HG03558 (cell line): ENCODE data around the gene ETS2.

Experiments
- ATAC-seq: cut with Tn5 transposase; IDR thresholded peaks from one replicate; pipeline ENCODE4 v1.9.1; 2021; ENCODE audit warnings: moderate number of reproducible peaks; ENCODE audit not compliant: unreplicated experiment; ENCODE audit errors: extremely low read depth

The ETS2 gene

DNA sequence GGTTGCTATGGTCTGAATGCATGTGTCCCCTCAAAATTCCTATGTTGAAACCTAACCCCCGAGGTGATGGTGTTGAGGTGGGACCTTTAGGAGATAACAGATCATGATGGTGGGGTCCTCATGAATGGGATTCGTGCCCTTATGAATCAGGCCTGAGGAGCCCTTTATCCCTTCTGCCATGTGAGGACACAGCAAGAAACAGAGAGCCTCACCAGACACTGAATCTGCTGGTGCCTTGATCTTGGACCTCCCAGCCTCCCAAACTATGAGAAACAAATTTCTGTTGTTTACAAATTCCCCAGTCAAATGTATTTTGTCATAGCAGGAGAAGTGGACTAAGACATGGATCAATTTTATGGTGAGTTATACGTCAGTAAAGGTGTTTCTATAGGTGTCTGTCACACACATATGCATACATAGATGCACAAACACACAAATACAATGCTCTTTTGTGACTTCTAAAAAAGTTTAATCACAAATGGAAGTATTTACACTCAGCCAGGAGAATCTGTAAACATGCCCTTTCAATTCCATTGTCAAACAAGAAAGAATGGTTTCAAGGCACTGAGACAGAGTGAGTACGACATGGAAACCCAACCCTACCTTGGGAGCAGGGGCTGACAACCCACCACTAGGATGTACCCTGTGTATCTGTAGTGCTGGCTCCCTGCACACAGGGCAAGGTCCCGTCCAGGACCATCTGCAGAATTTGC, 5.5 kb upstream of the ETS2 start:
- no peak for ATAC-seq

GRCh38 chr21:38800924-38801744, 4.6 kb upstream of the ETS2 start:
- no peak for ATAC-seq

GRCh38 chr21:38802050-38803026, 3.4 kb upstream of the ETS2 start:
- ATAC-seq, result no peak

DNA sequence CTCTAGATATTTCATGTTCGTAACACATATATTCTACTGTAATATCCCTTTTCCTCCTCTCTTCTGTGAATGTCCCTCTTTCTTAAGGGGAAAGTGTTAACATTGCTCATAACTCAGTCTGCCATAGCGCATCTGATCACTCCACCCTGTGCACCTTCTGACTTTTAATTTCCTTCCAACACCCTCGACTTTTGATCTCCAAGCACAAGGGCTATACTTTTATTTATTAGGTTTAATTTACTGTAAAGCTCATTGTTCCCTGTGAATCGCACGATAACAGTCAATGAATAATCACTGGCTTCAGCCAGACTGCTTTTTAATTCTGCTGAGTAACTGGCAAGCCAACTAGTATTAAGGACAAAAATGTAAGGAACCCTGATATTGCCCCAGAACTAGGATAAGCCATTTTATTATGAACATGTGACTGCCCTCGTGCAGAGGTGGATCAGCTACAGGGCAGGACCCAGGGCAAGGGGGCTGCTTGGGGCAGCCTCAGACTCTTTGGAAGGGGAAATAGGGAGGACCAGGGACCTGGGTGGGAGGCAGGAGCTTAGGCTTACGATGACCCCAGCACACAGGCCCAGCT, 2.6 kb upstream of the ETS2 start:
- ATAC-seq, result no peak

GRCh38 chr21:38804030-38804788, 1.5 kb upstream of the ETS2 start:
- no peak for ATAC-seq

GRCh38 chr21:38804789-38805327, 871 bp upstream of the ETS2 start:
- no peak for ATAC-seq

GRCh38 chr21:38806153-38806941, 618 bp downstream of the ETS2 start:
- ATAC-seq, result no peak

DNA sequence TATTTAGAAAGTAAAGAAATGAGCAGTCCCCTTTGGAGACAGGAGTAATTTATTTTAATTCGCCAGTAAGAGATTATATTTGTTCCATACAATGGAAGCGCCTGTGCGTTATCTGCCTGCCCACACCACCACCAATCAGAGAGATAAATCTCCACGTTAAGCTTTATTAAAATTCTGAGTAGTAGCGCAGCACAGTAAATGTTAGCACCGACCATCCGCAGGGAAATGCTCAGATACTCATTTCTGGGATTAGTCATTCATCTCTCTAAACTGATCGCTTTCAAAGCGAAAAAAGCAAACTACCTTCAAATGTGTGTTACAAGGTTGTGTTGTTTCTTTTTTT, 1.2 kb downstream of the ETS2 start:
- ATAC-seq, result no peak

DNA sequence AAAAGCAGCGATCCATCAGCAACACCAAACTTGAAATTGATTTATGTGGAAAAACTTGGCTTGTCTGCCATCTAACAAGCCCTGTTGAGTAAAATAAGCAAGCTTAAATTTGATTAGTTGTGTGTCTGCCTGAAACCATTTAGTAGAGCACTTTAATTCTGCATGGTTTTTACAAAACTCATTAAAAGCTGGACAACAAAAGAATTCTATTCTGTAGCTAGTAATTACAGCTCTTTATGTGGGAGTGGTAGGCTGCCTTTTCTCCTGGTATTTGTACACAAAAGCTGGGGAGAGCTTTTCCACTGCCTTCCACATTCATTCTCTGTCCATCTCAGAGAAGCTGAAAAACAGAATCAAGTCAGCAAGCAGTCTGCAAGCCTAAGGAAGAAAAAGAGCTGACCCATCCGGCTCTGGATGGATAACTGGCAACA, 1.7 kb downstream of the ETS2 start:
- no peak for ATAC-seq

GRCh38 chr21:38807986-38808385, 2.3 kb downstream of the ETS2 start:
- ATAC-seq, result no peak

DNA sequence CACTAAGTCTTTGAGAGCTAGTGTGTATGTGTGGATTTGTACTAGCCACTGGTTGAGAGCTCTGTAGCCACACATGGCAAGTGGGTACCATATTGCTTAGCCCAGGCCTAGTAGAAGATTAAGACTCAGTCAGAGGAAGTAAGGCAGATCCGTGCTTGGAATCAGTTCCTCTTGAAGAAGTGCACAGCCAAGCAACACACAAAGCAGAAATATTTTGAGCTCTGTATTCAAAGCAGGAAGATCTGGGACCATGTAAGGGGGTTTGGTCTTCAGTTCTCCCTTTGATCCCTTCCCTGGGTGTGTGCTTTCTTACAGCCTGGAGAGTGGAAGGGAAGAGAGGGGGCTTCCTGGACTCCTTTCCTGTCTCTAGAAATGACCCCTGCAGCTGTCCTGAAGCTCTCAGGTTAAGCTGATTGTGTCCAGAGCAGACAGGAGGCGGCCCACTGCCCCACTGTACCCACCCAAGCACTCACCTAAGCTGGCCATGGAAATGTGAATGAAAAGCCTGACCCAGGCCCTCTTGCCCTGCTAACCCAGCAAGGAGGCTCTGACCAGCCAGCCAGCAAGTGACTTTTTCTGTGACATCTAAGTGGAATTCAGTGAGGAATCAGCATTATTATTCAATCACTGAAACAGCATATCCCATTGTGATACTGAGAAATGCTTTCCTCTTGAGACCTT, 3.6 kb downstream of the ETS2 start:
- no peak for ATAC-seq

- ATAC-seq, result no peak
Measured at GRCh38 chr21:38810034-38810825, 4.5 kb downstream of the ETS2 start.

DNA sequence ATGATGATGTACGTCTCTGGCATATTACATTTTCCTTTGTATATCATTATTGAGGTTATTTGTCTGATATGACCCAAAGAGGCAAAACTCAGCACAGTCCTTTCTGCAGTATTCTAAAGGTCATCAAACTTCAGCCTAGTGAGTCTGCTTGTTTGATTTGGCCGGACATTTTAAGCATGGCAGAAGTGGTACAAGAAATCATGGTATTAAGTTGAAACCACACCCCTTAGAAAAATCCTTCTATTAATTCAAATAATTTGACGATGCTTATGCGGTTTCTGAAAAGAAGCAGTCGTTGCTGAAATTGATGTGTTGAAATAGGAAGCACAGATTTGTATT, 5.1 kb downstream of the ETS2 start:
- no peak for ATAC-seq

GRCh38 chr21:38811257-38811656, 5.5 kb downstream of the ETS2 start:
- ATAC-seq, result no peak

DNA sequence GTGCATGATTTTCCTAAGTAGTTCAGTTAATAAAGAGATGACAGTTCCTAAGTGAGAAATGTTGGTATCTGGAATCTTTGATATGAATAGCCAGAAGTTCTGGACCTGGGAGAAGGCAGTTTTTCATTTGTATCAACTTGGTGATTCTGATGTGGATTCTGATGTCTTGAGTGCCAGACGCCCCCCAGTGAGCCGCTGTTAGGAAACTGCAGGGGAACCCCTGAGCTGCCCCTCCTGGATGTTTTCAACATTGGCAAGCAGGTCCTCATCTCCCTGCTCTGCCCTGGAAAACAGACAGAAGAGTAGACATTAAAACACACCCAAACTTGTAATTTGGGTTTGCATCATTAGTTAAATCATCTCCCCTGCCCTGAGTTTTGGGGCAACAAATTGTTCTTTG, 7.4 kb downstream of the ETS2 start:
- no peak for ATAC-seq

GRCh38 chr21:38813547-38813946, 7.8 kb downstream of the ETS2 start:
- ATAC-seq, result no peak
